Muscle layer of colon (tissue), 2 donors: ENCODE results near the gene CTDSPL.

ENCODE experiments used
- H3K27ac ChIP-seq: one replicate; pipeline ENCODE4 v1.7.0; 2013; ENCODE audit warnings: low read depth, mild to moderate bottlenecking, low read length, moderate library complexity
- H3K27me3 ChIP-seq, 2 donors: one replicate each; pipeline ENCODE4 v1.7.0; 2013; ENCODE audit warnings: low read length in 2 of 2, mild to moderate bottlenecking in 2 of 2; ENCODE audit not compliant: insufficient read depth in 2 of 2, control insufficient read depth in 1 of 2
- H3K36me3 ChIP-seq: one replicate; pipeline ENCODE4 v1.7.0; 2013; ENCODE audit warnings: mild to moderate bottlenecking, low read length; ENCODE audit not compliant: insufficient read depth
- H3K4me1 ChIP-seq: one replicate; pipeline ENCODE4 v1.7.0; 2013; ENCODE audit warnings: mild to moderate bottlenecking, low read length; ENCODE audit not compliant: insufficient read depth
- H3K4me3 ChIP-seq, 2 donors: one replicate each; pipeline ENCODE4 v1.7.0; 2013; ENCODE audit warnings: low read length in 2 of 2, low read depth in 1 of 2, mild to moderate bottlenecking in 1 of 2, moderate library complexity in 1 of 2
- H3K9ac ChIP-seq: one replicate; pipeline ENCODE4 v1.7.0; 2013; ENCODE audit warnings: low read length
- H3K9me3 ChIP-seq: one replicate; pipeline ENCODE4 v1.7.0; 2013; ENCODE audit warnings: mild to moderate bottlenecking, low read length
- donor health status: abdominal sarcoma.
- donor health status: Adenocarcinoma of cecum.

Gene CTDSPL

GRCh38 chr3:37906734-37907282 lies 45.1 kb downstream of the CTDSPL start:
- peaks cover 52% of the 10 kb centered on the region for H3K4me1 ChIP-seq
- H3K9me3 ChIP-seq = no peaks in the 10 kb centered on the region
- H3K4me3 ChIP-seq = no peak overlapping the region
- H3K9ac ChIP-seq = no peak overlapping the region
- peak overlapping the region; percentile 21 for H3K27ac ChIP-seq
- no peaks in the 10 kb centered on the region for H3K27me3 ChIP-seq
- H3K36me3 ChIP-seq = no peaks in the 10 kb centered on the region

- peaks cover 52% of the 10 kb centered on the region for H3K4me1 ChIP-seq
- H3K27ac ChIP-seq = no peak overlapping the region
Measured at GRCh38 chr3:37907371-37907770, 45.7 kb downstream of the CTDSPL start.

DNA sequence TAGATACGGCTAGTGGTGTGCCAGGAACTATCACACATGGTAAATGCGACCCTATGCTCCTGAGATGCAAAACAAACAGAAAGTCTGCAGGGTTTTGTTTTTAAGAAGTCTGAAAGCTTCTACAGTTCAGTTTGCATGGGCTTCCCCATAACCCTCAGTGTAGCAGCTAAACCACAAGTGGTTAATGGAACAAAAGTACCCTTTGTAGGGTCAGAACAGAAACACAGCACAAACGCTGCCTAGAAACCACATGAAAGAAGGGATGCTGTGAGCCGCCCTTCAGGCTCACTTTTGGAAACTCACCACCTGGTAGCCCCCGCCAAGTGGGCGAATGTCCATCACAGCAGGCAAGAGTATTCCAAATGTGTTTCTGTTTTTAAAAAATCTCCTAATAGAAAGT lies 46.2 kb downstream of the CTDSPL start:
- Histone ChIP-seq H3K4me3 (no peak overlapping the region), H3K27me3 (no peaks in the 10 kb centered on the region), H3K4me1 (peaks cover 52% of the 10 kb centered on the region), H3K9me3 (no peaks in the 10 kb centered on the region), H3K9ac (no peak overlapping the region), H3K27ac (no peak overlapping the region), H3K36me3 (no peaks in the 10 kb centered on the region)

More at GRCh38 chr3:37907371-37907770, 45.7 kb downstream of the CTDSPL start:
- Histone ChIP-seq H3K4me3 (no peak overlapping the region), H3K36me3 (no peaks in the 10 kb centered on the region), H3K9me3 (no peaks in the 10 kb centered on the region), H3K9ac (no peak overlapping the region), H3K27me3 (no peaks in the 10 kb centered on the region)

GRCh38 chr3:37909067-37909911 lies 47.6 kb downstream of the CTDSPL start:
- Histone ChIP-seq H3K9me3 (no peaks in the 10 kb centered on the region), H3K4me3 (no peak overlapping the region), H3K27me3 (no peaks in the 10 kb centered on the region), H3K9ac (no peak overlapping the region), H3K27ac (no peak overlapping the region), H3K36me3 (no peaks in the 10 kb centered on the region), H3K4me1 (peaks cover 44% of the 10 kb centered on the region)

- Histone ChIP-seq H3K36me3 (no peaks in the 10 kb centered on the region), H3K9me3 (no peaks in the 10 kb centered on the region), H3K27ac (no peak overlapping the region), H3K4me3 (no peak overlapping the region), H3K27me3 (no peaks in the 10 kb centered on the region), H3K4me1 (peaks cover 28% of the 10 kb centered on the region), H3K9ac (no peak overlapping the region)
Measured at GRCh38 chr3:37910671-37911400, 49.2 kb downstream of the CTDSPL start.

- Histone ChIP-seq H3K9ac (no peak overlapping the region), H3K27me3 (no peaks in the 10 kb centered on the region), H3K4me3 (no peak overlapping the region), H3K36me3 (no peaks in the 10 kb centered on the region), H3K27ac (no peak overlapping the region), H3K9me3 (no peaks in the 10 kb centered on the region), H3K4me1 (peaks cover 21% of the 10 kb centered on the region)
Measured at GRCh38 chr3:37912052-37912733, 50.5 kb downstream of the CTDSPL start.

- H3K9me3 ChIP-seq = no peaks in the 10 kb centered on the region
- no peaks in the 10 kb centered on the region for H3K36me3 ChIP-seq
- H3K27ac ChIP-seq = no peak overlapping the region
- no peak overlapping the region for H3K9ac ChIP-seq
- peaks cover 17% of the 10 kb centered on the region for H3K4me1 ChIP-seq
- no peaks in the 10 kb centered on the region for H3K27me3 ChIP-seq
- H3K4me3 ChIP-seq = no peak overlapping the region
Measured at GRCh38 chr3:37913522-37913921, 51.8 kb downstream of the CTDSPL start.

- no peak overlapping the region for H3K27ac ChIP-seq
- no peak overlapping the region for H3K9ac ChIP-seq
- H3K27me3 ChIP-seq = no peaks in the 10 kb centered on the region
- no peaks in the 10 kb centered on the region for H3K9me3 ChIP-seq
- no peaks in the 10 kb centered on the region for H3K36me3 ChIP-seq
- H3K4me3 ChIP-seq = no peak overlapping the region
- peaks cover 11% of the 10 kb centered on the region for H3K4me1 ChIP-seq
Measured at GRCh38 chr3:37916685-37917084, 55.0 kb downstream of the CTDSPL start.

DNA sequence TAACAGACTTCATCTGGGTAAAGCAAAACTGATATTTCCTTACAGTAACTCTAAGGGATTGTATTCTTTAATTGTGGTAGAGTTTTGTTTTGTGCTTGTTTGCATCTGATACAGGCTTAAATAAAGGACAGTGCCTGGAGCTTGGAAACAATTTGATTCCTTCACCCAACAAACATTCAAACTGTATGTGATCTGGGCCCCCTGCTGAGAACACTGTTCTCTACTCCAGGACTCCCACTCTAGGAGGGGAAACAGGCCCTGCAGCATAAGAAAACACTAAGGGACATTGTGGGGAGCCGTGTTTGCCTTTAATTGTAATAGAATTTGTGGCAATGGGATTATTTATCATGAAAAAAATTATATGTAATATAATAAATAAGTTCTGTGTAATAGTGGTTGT lies 56.9 kb downstream of the CTDSPL start:
- H3K4me1 ChIP-seq = peaks cover 27% of the 10 kb centered on the region
- H3K27ac ChIP-seq = no peak overlapping the region
- H3K27me3 ChIP-seq = no peaks in the 10 kb centered on the region
- H3K4me3 ChIP-seq = no peak overlapping the region
- no peak overlapping the region for H3K9ac ChIP-seq
- no peaks in the 10 kb centered on the region for H3K9me3 ChIP-seq
- no peaks in the 10 kb centered on the region for H3K36me3 ChIP-seq

GRCh38 chr3:37920156-37920699 lies 58.5 kb downstream of the CTDSPL start:
- Histone ChIP-seq H3K9me3 (no peaks in the 10 kb centered on the region), H3K4me3 (no peak overlapping the region), H3K36me3 (no peaks in the 10 kb centered on the region), H3K9ac (no peak overlapping the region), H3K27ac (no peak overlapping the region), H3K4me1 (peaks cover 43% of the 10 kb centered on the region), H3K27me3 (no peaks in the 10 kb centered on the region)

- H3K9ac ChIP-seq = no peak overlapping the region
- H3K36me3 ChIP-seq = no peaks in the 10 kb centered on the region
- peaks cover 43% of the 10 kb centered on the region for H3K4me1 ChIP-seq
- H3K9me3 ChIP-seq = no peaks in the 10 kb centered on the region
- H3K4me3 ChIP-seq = no peak overlapping the region
- no peaks in the 10 kb centered on the region for H3K27me3 ChIP-seq
- no peak overlapping the region for H3K27ac ChIP-seq
Measured at GRCh38 chr3:37921025-37921424, 59.3 kb downstream of the CTDSPL start.
